ENCODE data around the gene JOSD1. TPM values are rescaled to one million over a fixed set of nuclear protein-coding genes. Genes with fewer than 3 reads are reported as not detected.
A peak's percentile ranks its signal among the peaks of the same experiment; 100 is the strongest.

Gene JOSD1
- total and polyA plus RNA-seq, 9 of the 15 experiments (the other 6 are each of a cell fraction or from before 2014, with no cell fraction given): 8.9 to 39.1 (median 30.4) TPM

- TF ChIP-seq SP1 (CRISPR knock-in tag; IDR thresholded peaks at IDR 0.05) (peak; percentile 49; the same call in 1 of the 2 replicates), RB1 (IDR thresholded peaks at IDR 0.05; ENCODE audit: low read depth) (0 out of 2 replicates have a peak, but pooled peaks have one; percentile 20), MXI1 (IDR thresholded peaks at IDR 0.05; ENCODE audit: low read depth, low read length) (peak; percentile 79), E2F6 (IDR thresholded peaks at IDR 0.05; ENCODE audit: borderline replicate concordance in 1 of 2, extremely low read depth in 1 of 2, insufficient read depth in 1 of 2, insufficient read length in 1 of 2, low read depth in 1 of 2, low read length in 1 of 2, poor library complexity in 1 of 2, severe bottlenecking in 1 of 2) (peak in 1 of 2 experiments; percentile 13), BHLHE40 (IDR thresholded peaks at IDR 0.05; ENCODE audit: low read length) (peak; percentile 89), TOE1 (IDR thresholded peaks at IDR 0.05; ENCODE audit: borderline replicate concordance) (peak; percentile 69; the same call in 1 of the 2 replicates), TOE1 (CRISPR knock-in tag; IDR thresholded peaks at IDR 0.05; ENCODE audit: borderline replicate concordance, low read depth) (no peak), MBD2 (IDR thresholded peaks at IDR 0.05; ENCODE audit: borderline replicate concordance, low read depth) (peak; percentile 93), HDAC2 (IDR thresholded peaks at IDR 0.05) (0 out of 2 replicates have a peak, but pooled peaks have one; percentile 15), BACH1 (tag; IDR thresholded peaks at IDR 0.05) (no peak), MNT (conservative IDR thresholded peaks at IDR 0.05) (peak; percentile 71 to 77; a peak in 3 of 4 replicates), SOX6 (IDR thresholded peaks at IDR 0.05) (peak; percentile 96), TCF3 (CRISPR knock-in tag; IDR thresholded peaks at IDR 0.05) (no peak), ID3 (CRISPR knock-in tag; IDR thresholded peaks at IDR 0.05) (no peak), ID3 (tag; IDR thresholded peaks at IDR 0.05) (no peak), POLR2A (conservative IDR thresholded peaks at IDR 0.05) (peak; percentile 62), POLR2B (IDR thresholded peaks at IDR 0.05; ENCODE audit: low read depth, partially characterized antibody) (peak; percentile 66), THAP12 (CRISPR knock-in tag; IDR thresholded peaks at IDR 0.05) (0 out of 2 replicates have a peak, but pooled peaks have one; percentile 27), MEIS2 (IDR thresholded peaks at IDR 0.05; ENCODE audit: partially characterized antibody) (peak; percentile 72), PML (IDR thresholded peaks at IDR 0.05; ENCODE audit: low read length) (no peak), ATF7 (IDR thresholded peaks at IDR 0.05) (peak; percentile 99)
Measured at GRCh38 chr22:38656256-38657044, 44.3 kb downstream of the JOSD1 start, which contains the start of the genes CBY1 and FAM227A (continued).

Data from K562 (cell line).